GM21423 (cell line): ENCODE results near the gene MLH1.
"Not testable (repeated sequence)": the region's sequence is repeated elsewhere in the genome, so short reads cannot be mapped to it uniquely, and the experiment has no call there.

Source experiments
- ATAC-seq: cut with Tn5 transposase; IDR thresholded peaks from one replicate; pipeline ENCODE4 v1.9.1; 2021; ENCODE audit warnings: mild to moderate bottlenecking, moderate library complexity; ENCODE audit not compliant: unreplicated experiment

MLH1 gene

DNA sequence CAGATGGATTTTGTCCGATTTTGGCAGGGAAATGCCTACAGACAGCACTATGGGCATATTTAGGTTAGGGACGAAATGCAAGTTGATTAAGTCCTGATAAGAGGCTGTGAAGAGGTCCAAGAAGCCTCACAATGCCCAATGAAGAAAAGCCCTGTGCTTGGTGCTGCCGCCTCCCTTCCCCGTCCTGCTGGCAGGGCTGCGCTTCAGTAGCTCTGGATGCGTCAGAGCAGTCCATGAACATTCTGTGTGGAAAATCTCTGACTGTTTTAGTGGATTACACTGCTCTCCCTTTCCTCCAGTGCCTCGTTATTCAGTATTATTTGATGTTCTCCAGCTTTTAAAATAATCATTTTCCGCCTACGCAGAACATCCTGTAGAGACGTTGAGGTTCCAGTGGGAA, 39.6 kb downstream of the MLH1 start:
- ATAC-seq: no peak

DNA sequence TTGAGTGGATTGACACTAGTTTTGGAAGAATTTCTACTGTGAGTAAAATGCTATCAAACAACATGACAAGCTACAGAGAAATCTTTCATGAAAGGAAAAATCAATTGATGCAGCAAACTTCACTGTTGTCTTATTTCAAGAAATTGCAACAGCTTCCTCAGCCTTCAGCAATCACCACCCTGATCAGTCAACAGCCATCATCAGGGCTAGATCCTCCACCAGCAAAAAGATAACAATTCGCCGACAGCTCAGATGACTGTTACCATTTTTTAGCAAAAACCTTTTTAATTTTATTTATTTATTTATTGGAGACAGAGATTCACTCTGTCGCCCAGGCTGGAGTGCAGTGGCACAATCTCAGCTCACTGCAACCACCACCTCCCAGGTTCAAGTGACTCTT, 44.0 kb downstream of the MLH1 start:
- ATAC-seq: no peak

DNA sequence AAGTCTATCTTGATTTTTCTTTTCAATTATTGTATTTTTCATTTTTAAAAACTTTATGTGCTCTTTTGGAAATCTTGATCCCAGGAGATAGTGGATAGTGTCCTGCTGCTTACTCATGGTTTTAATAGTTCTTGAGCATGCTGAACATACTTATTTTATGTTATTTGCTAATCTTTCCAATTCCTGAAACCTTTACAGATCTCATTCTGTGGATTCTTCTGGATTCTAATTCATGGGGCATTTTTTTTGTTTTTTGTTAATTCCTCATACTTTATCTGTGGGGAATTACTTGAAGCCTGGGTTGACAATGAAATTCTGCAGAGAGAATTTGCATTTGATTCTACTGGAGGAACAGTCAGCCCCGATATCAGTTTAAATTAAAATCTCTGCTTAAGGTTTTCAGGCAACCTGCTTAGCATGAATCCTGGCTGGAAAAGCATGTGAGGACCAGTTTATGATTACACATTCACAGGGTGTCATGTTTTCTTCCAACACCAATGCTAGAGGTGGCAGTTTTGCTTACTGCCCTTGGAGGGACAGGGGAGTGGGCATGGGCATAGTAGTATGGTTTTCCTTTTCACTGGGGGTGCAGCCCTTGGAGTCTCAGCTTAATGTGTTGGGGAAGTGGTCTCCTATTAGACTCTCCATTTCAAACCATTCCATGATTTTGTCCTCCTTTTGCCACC, 46.0 kb downstream of the MLH1 start:
- ATAC-seq: no peak

DNA sequence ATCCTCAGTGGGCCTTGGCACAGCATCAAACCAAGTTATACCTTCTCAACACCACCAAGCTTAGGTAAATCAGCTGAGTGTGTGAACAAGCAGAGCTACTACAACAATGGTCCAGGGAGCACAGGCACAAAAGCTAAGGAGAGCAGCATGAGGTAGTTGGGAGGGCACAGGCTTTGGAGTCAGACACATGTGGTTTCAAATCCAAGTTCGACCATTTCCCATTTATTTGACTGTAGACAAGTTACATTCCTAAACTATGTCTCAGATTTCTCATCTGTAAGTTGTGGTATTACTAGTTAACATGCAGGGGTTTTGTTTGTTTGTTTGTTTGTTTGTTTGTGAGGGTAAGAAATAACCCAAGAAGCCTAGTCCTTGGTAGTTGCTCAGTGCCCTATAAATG, 46.9 kb downstream of the MLH1 start:
- no peak for ATAC-seq

DNA sequence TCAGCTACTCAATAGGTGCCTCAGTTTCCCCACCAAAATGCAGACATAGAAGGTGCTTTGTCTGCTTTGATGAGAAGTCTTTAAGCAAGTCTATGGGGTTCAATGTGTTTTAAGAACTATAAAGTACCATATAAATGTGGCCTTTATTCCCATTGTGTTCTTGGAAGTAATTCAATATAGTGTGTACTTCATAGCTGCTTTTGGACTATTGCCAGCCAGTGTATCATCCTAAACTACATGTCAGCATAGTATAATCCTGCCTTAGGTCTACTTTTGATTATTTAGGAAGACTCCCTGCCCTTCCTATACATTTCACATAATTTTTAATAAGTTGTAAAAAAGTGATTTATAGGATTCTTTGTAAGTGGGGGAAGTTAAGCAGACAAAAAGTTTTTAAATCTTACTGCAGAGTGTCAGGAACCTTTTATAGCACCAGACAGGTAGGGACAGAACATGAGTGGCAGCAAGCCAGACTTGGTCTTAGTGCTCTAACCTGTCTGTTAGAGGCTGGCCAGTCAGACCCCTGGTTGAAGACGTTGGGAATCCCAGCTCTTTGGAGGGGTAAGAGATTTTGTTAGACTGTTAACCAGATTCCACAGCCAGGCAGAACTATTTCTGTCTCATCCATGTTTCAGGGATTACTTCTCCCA, 48.4 kb downstream of the MLH1 start:
- no peak for ATAC-seq

- ATAC-seq: not testable (repeated sequence)
Measured at GRCh38 chr3:37042712-37043111, 49.4 kb downstream of the MLH1 start.

GRCh38 chr3:37050282-37050681, 57.0 kb downstream of the MLH1 start:
- no peak for ATAC-seq

GRCh38 chr3:37052860-37053259, 59.5 kb downstream of the MLH1 start:
- no peak for ATAC-seq

- no peak for ATAC-seq
Measured at GRCh38 chr3:37053337-37053736, 60.0 kb downstream of the MLH1 start.

DNA sequence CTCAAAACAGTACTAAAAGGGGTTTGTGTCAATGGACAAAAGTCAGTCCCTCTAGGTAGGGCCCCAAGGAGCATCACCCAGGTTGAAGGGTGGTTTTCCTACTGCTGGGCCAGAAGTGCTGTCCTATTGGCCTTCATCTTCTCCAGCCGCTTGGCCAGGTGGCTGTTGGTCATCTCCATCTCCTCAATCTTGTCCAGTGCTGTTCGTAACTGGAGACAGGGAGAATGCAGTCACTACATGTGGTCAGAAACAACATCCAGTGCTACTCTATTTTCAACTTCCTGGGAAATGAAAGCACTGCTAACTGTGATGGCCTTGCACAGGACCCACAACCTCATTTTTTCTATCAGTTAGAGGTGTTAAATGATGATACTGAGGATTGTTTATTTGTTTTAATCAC, 60.4 kb downstream of the MLH1 start:
- ATAC-seq: no peak

DNA sequence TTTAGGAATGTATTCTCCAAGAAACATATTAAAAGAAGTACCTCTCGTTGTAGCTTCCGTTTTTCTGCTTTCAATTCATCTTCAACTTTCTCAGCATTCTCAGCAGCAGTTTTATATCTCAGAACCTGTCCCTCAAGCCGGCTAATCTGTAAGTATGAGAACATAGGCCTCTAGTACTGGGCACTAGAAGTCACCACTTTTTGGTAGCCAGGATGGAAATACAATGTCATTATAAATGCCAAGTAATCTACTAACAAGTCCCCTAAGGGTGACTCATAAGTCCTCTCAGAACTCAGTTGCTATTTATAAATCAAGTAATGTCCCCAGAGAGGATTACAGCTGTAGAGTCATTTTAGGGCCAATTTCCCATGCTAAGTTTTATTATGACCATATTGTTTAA, 61.1 kb downstream of the MLH1 start:
- peak; percentile 58 for ATAC-seq

DNA sequence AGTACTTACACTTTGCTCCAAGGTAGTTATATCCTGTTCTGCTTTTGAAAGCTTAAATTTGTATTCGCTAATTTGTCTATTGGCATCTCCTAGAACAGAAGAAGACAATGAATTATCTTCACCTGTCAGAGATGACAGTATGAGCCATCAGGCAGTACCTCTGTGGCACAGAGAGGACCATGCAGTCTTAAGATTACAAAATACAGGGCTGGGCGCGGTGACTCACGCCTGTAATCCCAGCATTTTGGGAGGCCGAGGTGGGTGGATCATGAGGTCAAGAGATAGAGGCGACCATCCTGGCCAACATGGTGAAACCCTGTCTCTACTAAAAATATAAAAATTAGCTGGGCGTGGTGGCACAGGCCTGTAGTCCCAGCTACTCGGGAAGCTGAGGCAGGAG, 61.8 kb downstream of the MLH1 start:
- not testable (repeated sequence) for ATAC-seq

DNA sequence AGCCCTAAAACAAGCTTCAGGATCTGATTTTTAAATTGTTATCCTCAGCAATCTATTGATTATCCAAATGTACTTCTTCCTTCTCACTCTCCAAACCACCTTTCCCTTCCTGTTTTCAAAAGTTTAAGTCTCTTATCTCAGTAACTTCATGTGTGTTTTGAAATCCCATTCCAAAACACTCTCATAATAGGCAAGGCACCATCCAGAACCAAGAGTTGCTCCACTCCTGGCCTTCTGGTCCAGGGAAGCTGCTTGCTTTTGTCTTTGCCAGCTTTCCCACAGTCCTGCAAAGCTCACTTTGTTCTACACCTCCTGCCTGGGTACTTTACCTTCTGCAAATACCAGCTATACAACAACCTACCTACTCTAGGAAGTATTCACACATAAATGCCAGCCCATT, 63.5 kb downstream of the MLH1 start:
- ATAC-seq: no peak

- ATAC-seq: no peak
Measured at GRCh38 chr3:37058117-37058516, 64.8 kb downstream of the MLH1 start.

DNA sequence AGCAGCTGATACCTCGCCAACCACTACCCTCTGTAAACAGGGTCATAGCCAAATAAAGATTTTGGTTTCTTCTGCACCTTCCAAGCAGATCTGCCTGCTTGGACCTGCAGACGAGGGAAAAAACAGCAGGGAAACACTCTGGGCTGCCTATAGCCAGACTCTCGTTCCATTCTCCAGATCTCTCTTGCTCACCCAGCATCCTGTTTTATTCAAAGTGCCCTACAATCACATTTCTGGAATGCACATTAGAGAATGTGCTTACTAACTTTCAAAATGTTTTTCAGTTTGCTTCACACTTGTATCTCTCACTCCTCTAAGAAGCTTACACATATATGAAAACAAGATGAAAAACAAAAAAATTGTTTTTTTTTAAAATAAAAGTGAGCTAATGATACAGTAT, 71.4 kb downstream of the MLH1 start:
- ATAC-seq: no peak

DNA sequence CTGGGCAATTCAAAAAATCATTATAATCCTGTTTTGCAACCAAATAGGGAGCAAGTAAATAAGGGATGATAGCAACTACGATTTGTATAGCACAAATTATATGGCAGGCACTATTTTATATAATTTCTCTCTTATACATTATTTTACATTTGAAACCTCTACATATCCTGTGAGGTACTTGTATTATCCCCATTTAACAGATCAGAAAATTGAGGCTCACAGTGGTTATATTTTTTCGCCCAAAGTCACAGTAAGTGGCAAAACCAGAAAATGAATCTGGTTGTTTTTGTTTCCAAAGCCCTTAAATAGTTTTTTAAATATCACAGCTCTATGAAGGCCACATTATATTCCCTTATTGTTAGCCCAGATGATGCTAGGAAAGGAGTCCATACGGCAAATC, 74.3 kb downstream of the MLH1 start:
- ATAC-seq: no peak

GRCh38 chr3:37068031-37068430, 74.7 kb downstream of the MLH1 start:
- no peak for ATAC-seq

- no peak for ATAC-seq
Measured at GRCh38 chr3:37071921-37072320, 78.6 kb downstream of the MLH1 start.

DNA sequence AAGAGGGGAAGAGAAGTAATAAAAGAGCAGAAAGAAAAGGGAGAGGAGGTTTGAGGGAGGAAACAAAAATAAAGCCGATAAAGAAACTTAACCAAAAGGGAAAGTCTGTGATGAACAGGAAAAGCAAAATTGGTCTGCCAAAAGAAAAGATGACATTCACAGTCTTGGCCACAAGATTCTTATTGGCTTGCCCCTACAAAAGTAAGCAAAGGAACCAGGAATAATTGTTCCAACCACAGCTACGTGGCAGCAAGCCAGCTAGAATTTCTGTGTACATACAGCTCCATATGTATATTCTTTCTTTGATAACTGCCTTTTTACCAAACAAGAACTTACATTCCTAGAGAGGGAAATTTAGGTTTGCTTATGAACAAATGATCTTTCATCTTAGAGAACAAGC, 79.6 kb downstream of the MLH1 start:
- no peak for ATAC-seq

GRCh38 chr3:37074178-37074577, 80.9 kb downstream of the MLH1 start:
- no peak for ATAC-seq

- ATAC-seq: no peak
Measured at GRCh38 chr3:37075955-37076354, 82.6 kb downstream of the MLH1 start.

GRCh38 chr3:37082317-37082716, 89.0 kb downstream of the MLH1 start:
- no peak for ATAC-seq

- no peak for ATAC-seq
Measured at GRCh38 chr3:37086918-37087317, 93.6 kb downstream of the MLH1 start.
